NCI-H2029 (cell line): Measurements from ENCODE around the gene MMP15.
"Not testable (repeated sequence)": the region's sequence is repeated elsewhere in the genome, so short reads cannot be mapped to it uniquely, and the experiment has no call there.

Experiments used
- DNase-seq: peaks from one replicate; lab custom pipeline; 2025; lab: John Stamatoyannopoulos, UW

Gene MMP15

DNA sequence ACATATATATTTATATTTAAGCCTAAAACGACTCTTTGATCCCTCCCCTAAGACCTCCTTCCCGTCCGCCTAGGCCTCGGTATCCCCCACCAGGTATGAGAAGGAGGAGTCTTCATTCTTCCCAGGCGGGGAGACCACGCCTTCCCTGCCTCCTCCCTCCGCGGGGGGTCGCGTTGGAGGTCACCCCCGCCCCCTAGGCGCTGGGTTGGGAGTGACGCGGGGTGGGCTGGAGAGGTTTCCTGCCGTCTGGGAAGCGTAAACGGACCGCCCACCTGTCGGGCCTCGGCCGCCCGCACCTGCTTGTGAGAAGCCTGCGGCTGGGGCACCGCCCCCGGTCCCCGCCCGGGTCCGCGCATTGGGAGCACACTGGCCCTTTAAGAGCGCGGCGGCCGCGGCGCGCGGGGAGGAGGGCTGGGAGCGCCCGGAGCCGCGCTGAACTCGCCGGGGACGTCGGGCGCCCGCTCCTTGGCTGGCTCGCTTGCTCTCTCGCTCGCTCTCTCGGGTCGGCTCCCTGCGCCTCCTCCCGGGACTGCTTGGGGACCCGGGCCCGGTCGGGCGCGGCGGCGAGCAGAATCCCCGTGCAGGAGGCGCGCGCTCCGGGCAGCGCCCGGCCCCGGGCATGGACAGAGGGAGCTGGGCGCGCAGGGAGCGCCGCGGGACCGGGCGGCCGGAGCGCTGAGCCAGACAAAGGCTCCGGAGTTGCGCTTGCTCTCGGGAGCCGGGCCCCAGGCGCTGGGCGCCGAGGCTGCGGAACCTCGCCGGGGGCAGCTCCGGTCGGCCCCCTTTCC lies at the start of gene MMP15:
Gene MMP15 (plus strand): TSS at position 404 of the 788 bp plus-strand sequence. CDS start 597 bp downstream, outside the sequence.
- DNase-seq = peak; percentile 66

GRCh38 chr16:57976331-57976796 lies 49.2 kb upstream of the MMP15 start:
- no peak for DNase-seq

DNA sequence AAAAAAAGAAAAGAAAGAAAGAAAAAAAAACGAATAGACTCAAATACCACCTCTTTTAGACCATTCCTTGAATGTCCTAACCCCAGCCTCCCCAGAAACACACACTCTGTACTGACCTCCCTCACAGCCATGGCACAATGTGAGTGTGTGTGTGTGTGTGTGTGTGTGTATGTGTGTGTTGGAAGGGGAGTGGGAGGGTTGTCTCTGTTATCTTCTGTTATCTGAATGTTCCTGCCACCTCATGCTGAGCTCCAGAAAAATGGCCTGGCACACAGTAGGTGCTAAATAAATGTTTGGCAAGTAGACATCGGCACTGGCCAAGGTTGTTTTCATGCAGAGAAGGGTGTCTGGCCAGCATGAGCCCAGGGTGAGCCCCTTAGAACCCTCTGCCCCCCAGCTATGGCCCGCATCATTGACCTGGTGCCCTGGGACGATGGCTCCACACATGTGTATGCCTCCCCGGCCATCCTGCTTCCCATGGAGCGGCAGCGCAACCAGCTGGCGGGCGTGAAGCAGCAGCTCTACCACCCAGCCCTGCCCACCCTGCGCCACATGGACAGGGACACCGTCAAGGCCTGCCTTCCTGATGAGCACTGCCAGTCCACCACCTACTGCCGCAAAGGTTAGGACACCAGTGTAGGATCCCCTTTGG lies 48.0 kb upstream of the MMP15 start:
- DNase-seq = no peak

DNA sequence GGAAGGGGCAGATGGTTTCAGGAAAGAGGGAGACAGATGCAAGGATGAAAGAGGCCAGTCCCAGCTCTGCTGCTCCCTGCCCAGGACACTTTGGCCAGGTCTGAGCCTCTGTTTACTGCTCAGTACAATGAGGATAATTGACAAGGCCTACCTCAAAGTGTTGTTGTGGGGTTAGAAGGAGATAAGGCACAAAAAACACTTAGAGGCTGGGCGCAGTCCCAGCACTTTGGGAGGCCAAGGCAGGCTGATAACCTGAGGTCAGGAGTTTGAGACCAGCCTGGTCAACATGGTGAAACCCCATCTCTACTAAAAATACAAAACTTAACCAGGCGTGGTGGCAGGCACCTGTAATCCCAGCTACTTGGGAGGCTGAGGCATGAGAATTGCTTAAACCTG lies 47.5 kb upstream of the MMP15 start:
- DNase-seq = not testable (repeated sequence)

- DNase-seq = no peak
Observed at GRCh38 chr16:57979006-57979585, 46.5 kb upstream of the MMP15 start.

- DNase-seq = no peak
Observed at GRCh38 chr16:57981636-57982035, 43.9 kb upstream of the MMP15 start.

- DNase-seq = no peak
Observed at GRCh38 chr16:57982385-57982784, 43.2 kb upstream of the MMP15 start.

- DNase-seq = peak; percentile 18
Observed at GRCh38 chr16:57984443-57985203, 40.9 kb upstream of the MMP15 start.

DNA sequence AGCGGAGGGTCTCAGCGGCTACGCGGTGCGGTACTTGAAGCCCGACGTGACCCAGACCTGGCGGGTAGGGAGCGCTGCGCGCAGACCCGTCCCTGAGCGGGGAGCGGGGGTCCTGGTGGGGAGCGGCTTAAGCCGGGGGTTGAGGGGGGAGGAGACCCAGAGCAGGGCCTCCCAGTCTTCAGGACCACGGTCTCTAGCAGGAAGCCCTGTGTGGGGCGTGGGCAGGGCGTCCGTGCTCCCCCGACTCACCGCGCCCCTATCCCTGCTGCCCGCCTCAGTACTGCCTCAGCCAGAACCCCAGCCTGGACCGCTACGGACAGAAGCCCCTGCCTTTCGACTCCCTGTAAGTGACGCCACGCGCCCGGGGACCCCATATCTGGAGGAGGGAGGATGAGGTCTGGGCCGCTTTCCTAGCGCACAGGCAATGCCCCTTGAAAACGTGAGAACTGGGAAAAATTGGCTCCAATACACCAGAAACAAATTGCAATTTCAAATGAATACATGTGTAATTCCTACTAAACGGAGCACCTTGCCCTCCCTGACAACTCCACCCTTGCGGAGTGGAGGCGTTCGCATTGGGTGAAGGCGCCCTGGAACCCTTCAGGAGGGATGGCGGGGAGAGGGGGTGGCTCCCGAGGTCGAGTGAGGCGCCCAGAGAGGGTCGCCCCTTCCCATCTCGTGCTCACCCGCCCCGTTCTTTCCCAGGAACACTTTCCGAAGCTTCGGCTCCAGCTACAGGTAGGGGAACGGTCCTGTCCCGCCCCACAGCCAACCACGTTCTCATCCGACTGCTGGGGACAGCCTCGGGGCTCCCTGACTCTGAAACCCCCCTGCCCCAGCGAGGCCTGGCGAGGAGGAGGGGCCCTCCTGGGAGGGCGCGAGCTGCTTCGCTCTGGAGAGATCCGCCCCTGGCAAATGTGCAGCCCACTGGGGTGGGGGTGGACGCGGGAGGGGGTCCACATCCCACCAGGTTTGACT lies 40.1 kb upstream of the MMP15 start:
- no peak for DNase-seq

DNA sequence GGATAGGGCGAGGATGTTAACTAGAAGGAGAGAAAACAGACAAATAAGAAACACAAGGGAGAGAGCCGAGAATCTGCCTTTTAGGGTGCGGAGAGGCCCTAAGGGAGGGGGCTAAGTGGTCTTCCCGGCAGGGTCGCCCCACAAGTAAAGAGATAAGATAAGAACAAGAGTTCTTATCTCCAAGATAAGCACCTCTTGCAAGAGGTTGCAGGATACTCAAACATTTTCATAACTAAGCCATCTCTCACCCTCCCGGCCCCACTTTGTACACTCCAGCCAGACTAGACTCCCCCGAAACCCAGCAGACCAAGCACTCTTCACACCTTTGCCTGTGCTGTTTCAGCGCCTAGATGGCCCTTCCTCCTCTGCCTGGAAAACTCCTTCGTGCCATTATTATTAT lies 39.4 kb upstream of the MMP15 start:
- DNase-seq = no peak

DNA sequence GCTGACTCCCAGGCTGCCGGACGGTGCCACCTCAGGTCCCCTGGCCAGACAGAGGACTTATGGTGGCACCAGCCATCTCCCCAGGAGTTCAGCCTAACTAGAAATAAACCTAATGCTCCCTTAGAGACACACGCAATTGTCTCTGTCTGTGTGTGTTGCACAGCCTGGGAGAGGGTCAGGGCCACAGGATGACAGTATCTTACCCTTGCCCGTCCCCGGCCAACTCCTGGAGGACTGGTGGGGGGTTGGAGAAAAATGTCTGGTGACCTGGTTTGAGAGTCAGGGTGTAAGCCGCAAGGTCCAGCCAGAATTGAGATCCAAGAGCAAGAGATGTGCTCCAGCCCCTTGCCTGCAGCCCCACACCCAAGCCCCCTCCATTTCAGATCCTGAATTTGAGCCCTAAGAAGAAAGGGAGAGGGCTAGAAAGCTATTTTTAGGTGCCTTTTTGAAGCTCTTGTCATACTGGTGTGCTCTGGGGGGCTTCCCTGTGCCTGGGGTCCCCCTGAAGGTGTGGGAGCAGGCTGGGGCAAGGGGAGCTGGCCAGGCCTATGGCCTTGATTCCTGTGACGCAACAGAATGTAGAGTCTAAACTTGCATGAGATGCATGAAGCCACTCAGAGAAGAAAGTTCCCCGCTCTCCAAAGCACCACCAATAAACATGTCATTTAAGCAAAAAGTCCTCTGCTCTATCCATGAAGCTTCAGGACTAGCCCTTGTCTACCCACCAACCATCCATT lies 37.9 kb upstream of the MMP15 start:
- no peak for DNase-seq

- DNase-seq = peak; percentile 56
Observed at GRCh38 chr16:57988929-57989328, 36.6 kb upstream of the MMP15 start.

GRCh38 chr16:57991551-57992059 lies 33.9 kb upstream of the MMP15 start:
- no peak for DNase-seq

GRCh38 chr16:57992084-57992483 lies 33.5 kb upstream of the MMP15 start:
- DNase-seq = no peak

DNA sequence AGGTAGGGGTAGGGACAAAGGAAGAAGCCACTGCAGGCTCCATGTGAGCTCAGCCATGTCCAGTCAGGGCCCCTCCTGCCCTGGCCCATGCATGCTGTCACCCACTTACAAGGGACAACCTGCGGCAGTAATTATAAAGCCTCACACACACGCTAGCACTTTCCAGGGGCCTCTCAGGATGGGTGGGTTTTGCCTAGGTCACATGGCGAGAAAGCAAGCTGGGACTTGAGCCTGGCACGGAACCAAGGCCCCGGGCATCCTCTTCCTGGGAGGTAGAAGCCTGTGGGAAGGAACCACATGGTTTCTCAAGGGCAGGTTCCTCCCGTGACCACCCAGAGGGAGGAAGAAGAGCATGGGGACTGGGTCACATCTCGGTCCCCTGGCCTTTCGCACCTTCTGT lies 32.1 kb upstream of the MMP15 start:
- no peak for DNase-seq

- no peak for DNase-seq
Observed at GRCh38 chr16:57993897-57994296, 31.7 kb upstream of the MMP15 start.

- DNase-seq = no peak
Observed at GRCh38 chr16:57994361-57994760, 31.2 kb upstream of the MMP15 start.

DNA sequence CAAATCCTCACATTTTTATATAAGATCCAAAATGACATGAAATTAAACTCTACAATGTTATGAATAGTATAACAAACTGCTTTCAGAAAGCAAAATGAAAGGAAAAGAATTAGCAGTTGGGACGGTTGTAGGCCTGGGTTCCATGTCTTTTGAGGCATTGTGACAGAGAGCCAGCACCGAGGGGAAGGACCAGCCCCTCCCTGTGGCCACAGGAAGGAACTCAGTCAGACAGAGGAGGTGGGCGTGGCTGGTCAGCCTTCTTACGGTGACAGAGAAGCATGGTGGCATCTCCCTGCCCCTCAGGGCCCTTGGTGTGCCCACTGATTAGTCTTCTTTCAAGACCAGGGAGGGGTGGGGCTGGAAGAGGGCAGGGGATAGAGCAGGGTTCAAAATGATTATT lies 30.8 kb upstream of the MMP15 start:
- DNase-seq = no peak

GRCh38 chr16:57995721-57996405 lies 29.7 kb upstream of the MMP15 start:
- DNase-seq = no peak
